Fibroblast of skin of left quadriceps (primary cell): ENCODE results near the gene GRIN2C.

Experiments
- DNase-seq, 2 experiments: peaks; one replicate each; pipeline ENCODE4 v3.0.0-alpha.2; 2013; ENCODE audit warnings: low read depth in 2 of 2

GRIN2C gene

GRCh38 chr17:74801896-74802295 lies 57.8 kb downstream of the GRIN2C start:
- no peak for DNase-seq

GRCh38 chr17:74800531-74800930 lies 59.2 kb downstream of the GRIN2C start:
- DNase-seq: no peak

- DNase-seq: no peak
These were observed 60.6 kb downstream of the GRIN2C start for GRCh38 chr17:74799097-74799496.

GRCh38 chr17:74798239-74798707 lies 61.4 kb downstream of the GRIN2C start:
- peak; percentile 49 to 51 for DNase-seq

GRCh38 chr17:74797824-74798223 lies 61.9 kb downstream of the GRIN2C start:
- no peak for DNase-seq

GRCh38 chr17:74796866-74797265 lies 62.8 kb downstream of the GRIN2C start:
- DNase-seq: no peak

GRCh38 chr17:74796211-74796610 lies 63.5 kb downstream of the GRIN2C start:
- DNase-seq: no peak

- DNase-seq: no peak
These were observed 64.2 kb downstream of the GRIN2C start for GRCh38 chr17:74795327-74796020.

GRCh38 chr17:74792586-74793105 lies 67.0 kb downstream of the GRIN2C start:
- DNase-seq: no peak
